HCT116 (cell line): ENCODE data around the gene LRRC46. TPM values are rescaled to one million over a fixed set of nuclear protein-coding genes. Genes with fewer than 3 reads are reported as not detected.

ENCODE experiments used
- ATAC-seq: fragments of 200-7000 bp; cut with Tn5 transposase; 2 replicates; pipeline ENCODE4 v1.9.1; 2020; ENCODE audit warnings: mild to moderate bottlenecking, moderate library complexity
- BruUV-seq: library from RNA; stranded (reverse); fragments of 400-500 nt; replicated peaks from 2 replicates; lab custom pipeline; 2021; lab: Mats Ljungman, UMichigan
- CTCF ChIA-PET: fragments of 300-600 bp; sonication (Branson Sonifier 250); formaldehyde crosslinking; loops from one replicate; lab custom pipeline; 2021; ENCODE audit warnings: antibody characterized with exemption; lab: Charles Lee
- POLR2A ChIA-PET: fragments of 300-600, 350-600 bp; sonication (Branson Sonifier 250); formaldehyde crosslinking; loops from one replicate; lab custom pipeline; 2021; ENCODE audit warnings: antibody characterized with exemption; lab: Charles Lee
- RAD21 ChIA-PET, 2 experiments: fragments of 300-600 bp; sonication (Branson Sonifier 250); formaldehyde crosslinking; loops; one replicate each; lab custom pipeline; 2023; ENCODE audit warnings: low total read pairs in 2 of 2; ENCODE audit not compliant: uncharacterized antibody in 2 of 2, unreplicated experiment in 2 of 2, low non-redundant PET in 1 of 2; lab: Charles Lee
- DNase-seq: peaks from one replicate; pipeline ENCODE4 v3.0.0-alpha.2; 2010; ENCODE audit warnings: low read depth, low spot score
- H2AFZ ChIP-seq: fragments of 200-600 bp; shearing (Covaris generic), sonication (generic); 2 replicates; pipeline ENCODE4 v1.6.1; 2017; ENCODE audit warnings: low read depth, mixed run types, mixed read lengths, antibody characterized with exemption, low read length; ENCODE audit not compliant: poor library complexity, severe bottlenecking
- H3K27ac ChIP-seq: 2 replicates; pipeline ENCODE4 v1.5.1; 2012; ENCODE audit warnings: low read depth, low read length
- H3K27me3 ChIP-seq: fragments of 200-600 bp; sonication (generic); 2 replicates; pipeline ENCODE4 v1.6.1; 2016; ENCODE audit warnings: mixed run types, low read length, mixed read lengths; ENCODE audit not compliant: insufficient read depth
- H3K36me3 ChIP-seq, 2 experiments: fragments of 200-500 bp in 1 of 2; fragments of 200-600 bp in 1 of 2; sonication (Bioruptor generic) in 1 of 2; sonication (generic) in 1 of 2; 2 replicates each; pipeline versions ENCODE4 v1.5.1 to v1.6.1; 2014 to 2016; ENCODE audit warnings: low read length in 2 of 2, inconsistent platforms in 1 of 2, mixed read lengths in 1 of 2, mixed run types in 1 of 2; ENCODE audit not compliant: insufficient read depth in 2 of 2, control insufficient read depth in 1 of 2
- H3K4me1 ChIP-seq, 2 experiments: fragments of 200-600 bp in 1 of 2; sonication (generic) in 1 of 2; 2 replicates each; pipeline versions ENCODE4 v1.5.1 to v1.6.1; 2012 to 2017; ENCODE audit warnings: low read length in 2 of 2, inconsistent platforms in 1 of 2, mild to moderate bottlenecking in 1 of 2, mixed read lengths in 1 of 2, mixed run types in 1 of 2, moderate library complexity in 1 of 2; ENCODE audit not compliant: insufficient read depth in 2 of 2, control insufficient read depth in 1 of 2
- H3K4me2 ChIP-seq: fragments of 200-600 bp; sonication (generic); 2 replicates; pipeline ENCODE4 v1.6.1; 2017; ENCODE audit warnings: mixed run types, low read length, mixed read lengths
- H3K4me3 ChIP-seq, 2 experiments: fragments of 200-600 bp in 1 of 2; sonication (generic) in 1 of 2; replicated peaks in 1 of 2; 2 replicates each; pipeline ENCODE4 v1.5.1; 2011 to 2016; ENCODE audit warnings: low read length in 2 of 2, control low read depth in 1 of 2, low read depth in 1 of 2, mild to moderate bottlenecking in 1 of 2, mixed read lengths in 1 of 2, mixed run types in 1 of 2
- H3K79me2 ChIP-seq: fragments of 200-600 bp; sonication (generic); 2 replicates; pipeline ENCODE4 v1.6.1; 2017; ENCODE audit warnings: mild to moderate bottlenecking, mixed run types, low read length, moderate library complexity, mixed read lengths; ENCODE audit not compliant: insufficient read depth
- H3K9ac ChIP-seq: fragments of 200-600 bp; sonication (generic); 2 replicates; pipeline ENCODE4 v1.6.1; 2016; ENCODE audit warnings: low read length, mixed read lengths
- H3K9me2 ChIP-seq: fragments of 200-600 bp; sonication (generic), shearing (Covaris generic); 2 replicates; pipeline ENCODE4 v1.6.1; 2017; ENCODE audit warnings: mixed run types, mild to moderate bottlenecking, moderate library complexity; ENCODE audit not compliant: insufficient read depth
- H3K9me3 ChIP-seq, 2 experiments: fragments of 200-500 bp in 1 of 2; fragments of 200-600 bp in 1 of 2; sonication (Bioruptor generic) in 1 of 2; sonication (generic) in 1 of 2; 2 replicates each; pipeline ENCODE4 v1.6.1; 2014 to 2017; ENCODE audit warnings: low read length in 2 of 2, mixed read lengths in 2 of 2, inconsistent platforms in 1 of 2, low read depth in 1 of 2, mild to moderate bottlenecking in 1 of 2, mixed run types in 1 of 2, moderate library complexity in 1 of 2; ENCODE audit not compliant: control insufficient read depth in 1 of 2, insufficient read depth in 1 of 2
- H4K20me1 ChIP-seq: fragments of 200-600 bp; sonication (generic), shearing (Covaris generic); 2 replicates; pipeline ENCODE4 v1.6.1; 2017; ENCODE audit warnings: mixed run types, mild to moderate bottlenecking, moderate library complexity; ENCODE audit not compliant: insufficient read depth
- CBX3 ChIP-seq: IDR thresholded peaks from 2 replicates; pipeline ENCODE4 v1.6.1; 2012; ENCODE audit warnings: low read depth
- CEBPB ChIP-seq: IDR thresholded peaks from 2 replicates; pipeline ENCODE4 v1.6.1; 2012; ENCODE audit warnings: low read depth
- EGR1 ChIP-seq: IDR thresholded peaks from 2 replicates; pipeline ENCODE4 v1.6.1; 2012; ENCODE audit warnings: low read depth
- ELF1 ChIP-seq: IDR thresholded peaks from 2 replicates; pipeline ENCODE4 v1.6.1; 2012; ENCODE audit warnings: low read depth, borderline replicate concordance
- EZH2 ChIP-seq: fragments of 200-600 bp; sonication (generic); IDR thresholded peaks from 2 replicates; pipeline ENCODE4 v1.6.1; 2017; ENCODE audit warnings: antibody characterized with exemption, mixed run types
- FOSL1 ChIP-seq: IDR thresholded peaks from 2 replicates; pipeline ENCODE4 v1.6.1; 2012; ENCODE audit warnings: low read depth
- SP1 ChIP-seq: IDR thresholded peaks from 2 replicates; pipeline ENCODE4 v1.6.1; 2012; ENCODE audit warnings: low read depth
- SRF ChIP-seq: IDR thresholded peaks from 2 replicates; pipeline ENCODE4 v1.6.1; 2012; ENCODE audit warnings: low read depth
- TCF7L2 ChIP-seq: IDR thresholded peaks from 2 replicates; pipeline ENCODE4 v1.7.0; 2011; ENCODE audit warnings: borderline replicate concordance, inconsistent platforms; ENCODE audit not compliant: insufficient read depth, insufficient read length; ENCODE audit errors: extremely low read depth
- ZFX ChIP-seq: fragments of 450-650 bp; IDR thresholded peaks from 2 replicates; pipeline ENCODE4 v1.6.1; 2017
- ZNF274 ChIP-seq: fragments of 200-500 bp; sonication (Bioruptor generic); IDR thresholded peaks from 2 replicates; pipeline ENCODE4 v1.6.1; 2014; ENCODE audit warnings: mild to moderate bottlenecking, low read depth, low read length, inconsistent platforms
- intact Hi-C: fragments of 100-400 bp; cut with micrococcal nuclease; formaldehyde crosslinking; loops from 2 replicates; pipeline ENCODE4 v1.10.0; 2022
- total RNA-seq: library from RNA; stranded (reverse); gene quantifications from one replicate; pipeline ENCODE4 v1.2.1, GENCODE V29; 2021; ENCODE audit not compliant: unreplicated experiment
- TF ChIP-seq, protein P1 (sequence below), 3 experiments: fragments of 200-600 bp in 1 of 3; sonication (generic) in 1 of 3; IDR thresholded peaks in 2 of 3; conservative IDR thresholded peaks in 1 of 3; 2 replicates each; pipeline ENCODE4 v1.5.1; 2012 to 2017; ENCODE audit warnings: low read depth in 2 of 3, low read length in 2 of 3, antibody characterized with exemption in 1 of 3, borderline replicate concordance in 1 of 3, control low read depth in 1 of 3, mild to moderate bottlenecking in 1 of 3, mixed read lengths in 1 of 3, mixed run types in 1 of 3, moderate library complexity in 1 of 3; ENCODE audit not compliant: insufficient read depth in 1 of 3
- TF ChIP-seq, protein P2 (sequence below): IDR thresholded peaks from 2 replicates; pipeline ENCODE4 v1.6.1; 2012; ENCODE audit warnings: low read depth
- TF ChIP-seq, protein P3 (sequence below): IDR thresholded peaks from 2 replicates; pipeline ENCODE4 v1.6.1; 2011; ENCODE audit warnings: mild to moderate bottlenecking, low read length, moderate library complexity; ENCODE audit not compliant: insufficient replicate concordance; ENCODE audit errors: extremely low read depth

The LRRC46 gene
- total RNA-seq, 1 experiment from 2014 or later = 0.76 TPM

DNA sequence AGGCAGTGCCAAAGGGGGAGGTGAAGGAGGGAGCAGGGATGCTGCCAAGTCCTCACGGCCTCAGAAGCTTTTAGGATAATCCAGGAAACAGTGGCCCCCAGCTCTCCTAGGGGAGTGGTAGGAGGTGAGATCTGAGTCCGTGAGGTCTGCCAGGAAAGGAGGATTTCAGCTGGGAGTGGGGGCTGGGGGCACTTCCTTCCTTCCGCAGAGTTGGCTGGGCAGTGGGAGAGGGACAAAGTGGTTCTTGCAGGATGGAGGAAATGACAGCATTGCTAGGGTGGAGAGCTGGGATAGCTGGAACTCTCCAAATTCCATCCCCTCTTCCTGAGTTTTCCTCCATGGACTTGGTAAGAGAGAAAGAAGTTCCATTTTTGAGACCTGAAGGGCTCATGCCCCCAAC is 24.3 kb downstream of the LRRC46 start:
- H3K4me2 ChIP-seq = no peak overlapping the region
- TF ChIP-seq CEBPB (no peak), ELF1 (no peak), TCF7L2 (no peak), CBX3 (no peak), SP1 (no peak), ZFX (no peak), EZH2 (no peak), SRF (no peak), ZNF274 (no peak), EGR1 (no peak), FOSL1 (no peak)
- TF ChIP-seq, protein P1, sequence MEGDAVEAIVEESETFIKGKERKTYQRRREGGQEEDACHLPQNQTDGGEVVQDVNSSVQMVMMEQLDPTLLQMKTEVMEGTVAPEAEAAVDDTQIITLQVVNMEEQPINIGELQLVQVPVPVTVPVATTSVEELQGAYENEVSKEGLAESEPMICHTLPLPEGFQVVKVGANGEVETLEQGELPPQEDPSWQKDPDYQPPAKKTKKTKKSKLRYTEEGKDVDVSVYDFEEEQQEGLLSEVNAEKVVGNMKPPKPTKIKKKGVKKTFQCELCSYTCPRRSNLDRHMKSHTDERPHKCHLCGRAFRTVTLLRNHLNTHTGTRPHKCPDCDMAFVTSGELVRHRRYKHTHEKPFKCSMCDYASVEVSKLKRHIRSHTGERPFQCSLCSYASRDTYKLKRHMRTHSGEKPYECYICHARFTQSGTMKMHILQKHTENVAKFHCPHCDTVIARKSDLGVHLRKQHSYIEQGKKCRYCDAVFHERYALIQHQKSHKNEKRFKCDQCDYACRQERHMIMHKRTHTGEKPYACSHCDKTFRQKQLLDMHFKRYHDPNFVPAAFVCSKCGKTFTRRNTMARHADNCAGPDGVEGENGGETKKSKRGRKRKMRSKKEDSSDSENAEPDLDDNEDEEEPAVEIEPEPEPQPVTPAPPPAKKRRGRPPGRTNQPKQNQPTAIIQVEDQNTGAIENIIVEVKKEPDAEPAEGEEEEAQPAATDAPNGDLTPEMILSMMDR (IDR thresholded peaks at IDR 0.05 in 2 of 3, conservative IDR thresholded peaks at IDR 0.05 in 1 of 3; ENCODE audit: borderline replicate concordance in 1 of 3, insufficient read depth in 1 of 3, low read depth in 2 of 3, low read length in 2 of 3) = no peak
- TF ChIP-seq, protein P2, sequence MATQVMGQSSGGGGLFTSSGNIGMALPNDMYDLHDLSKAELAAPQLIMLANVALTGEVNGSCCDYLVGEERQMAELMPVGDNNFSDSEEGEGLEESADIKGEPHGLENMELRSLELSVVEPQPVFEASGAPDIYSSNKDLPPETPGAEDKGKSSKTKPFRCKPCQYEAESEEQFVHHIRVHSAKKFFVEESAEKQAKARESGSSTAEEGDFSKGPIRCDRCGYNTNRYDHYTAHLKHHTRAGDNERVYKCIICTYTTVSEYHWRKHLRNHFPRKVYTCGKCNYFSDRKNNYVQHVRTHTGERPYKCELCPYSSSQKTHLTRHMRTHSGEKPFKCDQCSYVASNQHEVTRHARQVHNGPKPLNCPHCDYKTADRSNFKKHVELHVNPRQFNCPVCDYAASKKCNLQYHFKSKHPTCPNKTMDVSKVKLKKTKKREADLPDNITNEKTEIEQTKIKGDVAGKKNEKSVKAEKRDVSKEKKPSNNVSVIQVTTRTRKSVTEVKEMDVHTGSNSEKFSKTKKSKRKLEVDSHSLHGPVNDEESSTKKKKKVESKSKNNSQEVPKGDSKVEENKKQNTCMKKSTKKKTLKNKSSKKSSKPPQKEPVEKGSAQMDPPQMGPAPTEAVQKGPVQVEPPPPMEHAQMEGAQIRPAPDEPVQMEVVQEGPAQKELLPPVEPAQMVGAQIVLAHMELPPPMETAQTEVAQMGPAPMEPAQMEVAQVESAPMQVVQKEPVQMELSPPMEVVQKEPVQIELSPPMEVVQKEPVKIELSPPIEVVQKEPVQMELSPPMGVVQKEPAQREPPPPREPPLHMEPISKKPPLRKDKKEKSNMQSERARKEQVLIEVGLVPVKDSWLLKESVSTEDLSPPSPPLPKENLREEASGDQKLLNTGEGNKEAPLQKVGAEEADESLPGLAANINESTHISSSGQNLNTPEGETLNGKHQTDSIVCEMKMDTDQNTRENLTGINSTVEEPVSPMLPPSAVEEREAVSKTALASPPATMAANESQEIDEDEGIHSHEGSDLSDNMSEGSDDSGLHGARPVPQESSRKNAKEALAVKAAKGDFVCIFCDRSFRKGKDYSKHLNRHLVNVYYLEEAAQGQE = no peak
- TF ChIP-seq, protein P3, sequence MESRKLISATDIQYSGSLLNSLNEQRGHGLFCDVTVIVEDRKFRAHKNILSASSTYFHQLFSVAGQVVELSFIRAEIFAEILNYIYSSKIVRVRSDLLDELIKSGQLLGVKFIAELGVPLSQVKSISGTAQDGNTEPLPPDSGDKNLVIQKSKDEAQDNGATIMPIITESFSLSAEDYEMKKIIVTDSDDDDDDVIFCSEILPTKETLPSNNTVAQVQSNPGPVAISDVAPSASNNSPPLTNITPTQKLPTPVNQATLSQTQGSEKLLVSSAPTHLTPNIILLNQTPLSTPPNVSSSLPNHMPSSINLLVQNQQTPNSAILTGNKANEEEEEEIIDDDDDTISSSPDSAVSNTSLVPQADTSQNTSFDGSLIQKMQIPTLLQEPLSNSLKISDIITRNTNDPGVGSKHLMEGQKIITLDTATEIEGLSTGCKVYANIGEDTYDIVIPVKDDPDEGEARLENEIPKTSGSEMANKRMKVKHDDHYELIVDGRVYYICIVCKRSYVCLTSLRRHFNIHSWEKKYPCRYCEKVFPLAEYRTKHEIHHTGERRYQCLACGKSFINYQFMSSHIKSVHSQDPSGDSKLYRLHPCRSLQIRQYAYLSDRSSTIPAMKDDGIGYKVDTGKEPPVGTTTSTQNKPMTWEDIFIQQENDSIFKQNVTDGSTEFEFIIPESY = no peak
- TF ChIP-seq, all 23 proteins: peak for 0
- H3K79me2 ChIP-seq = peaks cover under 1% of the 10 kb centered on the region; the same call in 1 of the 2 replicates
- CTCF ChIA-PET = interaction anchor here (0.8 to 1.6 kb wide), 3 partner anchors 9 to 163 kb away, joined by 4 to 7 read pairs (median 4); no protein-coding TSS in a partner anchor
- no peaks in the 10 kb centered on the region for H4K20me1 ChIP-seq
- H3K27me3 ChIP-seq = peaks cover 13% of the 10 kb centered on the region; the same call in 1 of the 2 replicates
- DNase-seq = no peak
- no TSS peak for BruUV-seq
- RAD21 ChIA-PET = interaction anchor here in 1 of 2 experiments (0.6 kb wide), 1 partner anchor 1048 kb away, joined by 3 read pairs; no protein-coding TSS in a partner anchor
- intact Hi-C loops = no loop called here
- no peaks in the 10 kb centered on the region for H3K9me2 ChIP-seq
- H3K4me1 ChIP-seq = peaks cover 3 to 9% of the 10 kb centered on the region in 2 experiments; a peak in 2 of 4 replicates
- no peak overlapping the region for H3K27ac ChIP-seq
- no peaks in the 10 kb centered on the region for H3K9me3 ChIP-seq
- POLR2A ChIA-PET = no interaction called here
- ATAC-seq = no peak
- H3K4me3 ChIP-seq = no peak overlapping the region
- no peaks in the 10 kb centered on the region for H3K36me3 ChIP-seq
- H3K9ac ChIP-seq = no peak overlapping the region
- H2AFZ ChIP-seq = no peak overlapping the region
